NCI-H460 (cell line): ENCODE data around the gene JADE2. TPM values are rescaled to one million over a fixed set of nuclear protein-coding genes. Genes with fewer than 3 reads are reported as not detected.
"Not testable (repeated sequence)": the region's sequence is repeated elsewhere in the genome, so short reads cannot be mapped to it uniquely, and the experiment has no call there.

Experiments
- DNase-seq: peaks from one replicate; pipeline ENCODE4 v3.0.0-alpha.2; 2016; ENCODE audit warnings: low read depth; ENCODE audit errors: extremely low read depth
- polyA plus RNA-seq: library from polyadenylated mRNA; depleted of rRNA; stranded (reverse); fragments of >200 nt; gene quantifications from 2 replicates; pipeline ENCODE4 v1.2.3, GENCODE V29; 2014; cell fraction: nucleus; rRNA removed
- total RNA-seq: library from RNA; depleted of rRNA; stranded (reverse); fragments of >200 nt; shearing (Covaris generic); gene quantifications from 2 replicates; pipeline ENCODE4 v1.2.3, GENCODE V29; 2014; rRNA removed

The JADE2 gene
- total RNA-seq, result 7.9 and 8.9 TPM in 2 replicates
- polyA plus RNA-seq, result 9.3 and 21.8 TPM in 2 replicates

GRCh38 chr5:134524826-134525682 lies at the start of gene JADE2:
TSS of gene JADE2 (plus strand) at chr5:134525670. CDS start at chr5:134535858, 10,188 bp downstream.
- peak; percentile 46 for DNase-seq

GRCh38 chr5:134477462-134478245 lies 47.8 kb upstream of the JADE2 start:
- no peak for DNase-seq

- DNase-seq, result no peak
Observed at GRCh38 chr5:134479839-134480238, 45.6 kb upstream of the JADE2 start.

GRCh38 chr5:134489227-134489944 lies 36.1 kb upstream of the JADE2 start:
- DNase-seq, result no peak

- DNase-seq, result no peak
Observed at GRCh38 chr5:134490255-134490924, 35.1 kb upstream of the JADE2 start.

GRCh38 chr5:134490925-134491271 lies 34.6 kb upstream of the JADE2 start:
- DNase-seq, result no peak

- DNase-seq, result no peak
Observed at GRCh38 chr5:134491841-134492442, 33.5 kb upstream of the JADE2 start.

- no peak for DNase-seq
Observed at GRCh38 chr5:134492568-134492967, 32.9 kb upstream of the JADE2 start.

- no peak for DNase-seq
Observed at GRCh38 chr5:134493461-134494055, 31.9 kb upstream of the JADE2 start.

- DNase-seq, result no peak
Observed at GRCh38 chr5:134494780-134495179, 30.7 kb upstream of the JADE2 start.

GRCh38 chr5:134499905-134500304 lies 25.6 kb upstream of the JADE2 start:
- not testable (repeated sequence) for DNase-seq

- no peak for DNase-seq
Observed at GRCh38 chr5:134500699-134501430, 24.6 kb upstream of the JADE2 start.

- DNase-seq, result no peak
Observed at GRCh38 chr5:134502259-134502658, 23.2 kb upstream of the JADE2 start.

GRCh38 chr5:134503088-134503936 lies 22.2 kb upstream of the JADE2 start:
- DNase-seq, result no peak

GRCh38 chr5:134503937-134504437 lies 21.5 kb upstream of the JADE2 start:
- no peak for DNase-seq

- no peak for DNase-seq
Observed at GRCh38 chr5:134504629-134505300, 20.7 kb upstream of the JADE2 start.
